MM.1S (cell line): ENCODE measurements around the gene CCNYL1.
"Not testable (repeated sequence)": the region's sequence is repeated elsewhere in the genome, so short reads cannot be mapped to it uniquely, and the experiment has no call there.

Experiments used
- DNase-seq: peaks from one replicate; pipeline ENCODE4 v3.0.0-alpha.2; 2015
- H2AFZ ChIP-seq: fragments of 300-600 bp; sonication (generic); 2 replicates; pipeline ENCODE4 v1.6.0; 2016; ENCODE audit warnings: antibody characterized with exemption, low read length
- H3F3A ChIP-seq: fragments of 300-600 bp; sonication (generic); 2 replicates; pipeline ENCODE4 v1.6.1; 2016; ENCODE audit warnings: mild to moderate bottlenecking, antibody characterized with exemption, low read length, moderate library complexity, mixed read lengths; ENCODE audit not compliant: insufficient read depth
- H3K27ac ChIP-seq: fragments of 300-600 bp; sonication (generic); 2 replicates; pipeline ENCODE4 v1.5.1; 2016; ENCODE audit warnings: mild to moderate bottlenecking, low read length
- H3K27me3 ChIP-seq: fragments of 300-600 bp; sonication (generic); replicated peaks from 2 replicates; pipeline ENCODE4 v1.6.0; 2016; ENCODE audit warnings: low read length; ENCODE audit not compliant: insufficient read depth
- H3K36me3 ChIP-seq: fragments of 300-600 bp; sonication (generic); replicated peaks from 2 replicates; pipeline ENCODE4 v1.6.1; 2016; ENCODE audit warnings: mild to moderate bottlenecking, low read length, mixed read lengths; ENCODE audit not compliant: insufficient read depth
- H3K4me1 ChIP-seq: fragments of 300-600 bp; sonication (generic); 2 replicates; pipeline ENCODE4 v1.6.1; 2016; ENCODE audit warnings: low read length, mixed read lengths
- H3K4me2 ChIP-seq: fragments of 300-600 bp; sonication (generic); 2 replicates; pipeline ENCODE4 v1.6.0; 2016; ENCODE audit warnings: low read depth, low read length
- H3K4me3 ChIP-seq: fragments of 300-600 bp; sonication (generic); 2 replicates; pipeline ENCODE4 v1.5.1; 2016; ENCODE audit warnings: low read length, mixed read lengths
- H3K79me2 ChIP-seq: fragments of 300-600 bp; sonication (generic); 2 replicates; pipeline ENCODE4 v1.6.1; 2016; ENCODE audit warnings: mixed run types, low read length, mixed read lengths
- H3K9ac ChIP-seq: fragments of 300-600 bp; sonication (generic); 2 replicates; pipeline ENCODE4 v1.6.1; 2016; ENCODE audit warnings: low read length, mixed read lengths
- H3K9me2 ChIP-seq: fragments of 300-600 bp; sonication (generic); replicated peaks from 2 replicates; pipeline ENCODE4 v1.6.1; 2016; ENCODE audit warnings: mild to moderate bottlenecking, low read length, mixed read lengths; ENCODE audit not compliant: insufficient read depth
- H3K9me3 ChIP-seq: fragments of 300-600 bp; sonication (generic); replicated peaks from 2 replicates; pipeline ENCODE4 v1.6.1; 2016; ENCODE audit warnings: mild to moderate bottlenecking, low read length, mixed read lengths; ENCODE audit not compliant: insufficient read depth
- H4K20me1 ChIP-seq: fragments of 300-600 bp; sonication (generic); 2 replicates; pipeline ENCODE4 v1.6.1; 2016; ENCODE audit warnings: mild to moderate bottlenecking, low read length, moderate library complexity, mixed read lengths; ENCODE audit not compliant: insufficient read depth
- EZH2 ChIP-seq: fragments of 300-600 bp; sonication (generic); optimal IDR thresholded peaks from 2 replicates; pipeline ENCODE3; 2017; ENCODE audit warnings: low read depth, mild to moderate bottlenecking, antibody characterized with exemption, low read length, mixed read lengths
- EZH2phosphoT487 ChIP-seq: fragments of 300-600 bp; sonication (generic); IDR thresholded peaks from 2 replicates; pipeline ENCODE4 v1.6.1; 2018; ENCODE audit warnings: antibody characterized with exemption, low read length
- TF ChIP-seq, protein P1 (sequence below): fragments of 300-600 bp; sonication (generic); IDR thresholded peaks from 2 replicates; pipeline ENCODE4 v1.5.1; 2016; ENCODE audit warnings: antibody characterized with exemption, low read length, mixed read lengths

Gene CCNYL1

GRCh38 chr2:207718521-207718920 is 7.1 kb downstream of the CCNYL1 start:
- no peak overlapping the region for H3K9ac ChIP-seq
- H2AFZ ChIP-seq = no peak overlapping the region
- H3K27ac ChIP-seq = no peak overlapping the region
- 0 out of 2 replicates have a peak, but pooled peaks cover 5% of the 10 kb centered on the region for H3K79me2 ChIP-seq
- H3K27me3 ChIP-seq = no peaks in the 10 kb centered on the region
- no peaks in the 10 kb centered on the region for H3K4me1 ChIP-seq
- H4K20me1 ChIP-seq = no peaks in the 10 kb centered on the region
- H3K9me3 ChIP-seq = no peaks in the 10 kb centered on the region
- H3K9me2 ChIP-seq = no peaks in the 10 kb centered on the region
- no peak overlapping the region for H3K4me2 ChIP-seq
- TF ChIP-seq, protein P1, sequence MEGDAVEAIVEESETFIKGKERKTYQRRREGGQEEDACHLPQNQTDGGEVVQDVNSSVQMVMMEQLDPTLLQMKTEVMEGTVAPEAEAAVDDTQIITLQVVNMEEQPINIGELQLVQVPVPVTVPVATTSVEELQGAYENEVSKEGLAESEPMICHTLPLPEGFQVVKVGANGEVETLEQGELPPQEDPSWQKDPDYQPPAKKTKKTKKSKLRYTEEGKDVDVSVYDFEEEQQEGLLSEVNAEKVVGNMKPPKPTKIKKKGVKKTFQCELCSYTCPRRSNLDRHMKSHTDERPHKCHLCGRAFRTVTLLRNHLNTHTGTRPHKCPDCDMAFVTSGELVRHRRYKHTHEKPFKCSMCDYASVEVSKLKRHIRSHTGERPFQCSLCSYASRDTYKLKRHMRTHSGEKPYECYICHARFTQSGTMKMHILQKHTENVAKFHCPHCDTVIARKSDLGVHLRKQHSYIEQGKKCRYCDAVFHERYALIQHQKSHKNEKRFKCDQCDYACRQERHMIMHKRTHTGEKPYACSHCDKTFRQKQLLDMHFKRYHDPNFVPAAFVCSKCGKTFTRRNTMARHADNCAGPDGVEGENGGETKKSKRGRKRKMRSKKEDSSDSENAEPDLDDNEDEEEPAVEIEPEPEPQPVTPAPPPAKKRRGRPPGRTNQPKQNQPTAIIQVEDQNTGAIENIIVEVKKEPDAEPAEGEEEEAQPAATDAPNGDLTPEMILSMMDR = no peak
- TF ChIP-seq EZH2phosphoT487 = no peak
- no peak overlapping the region for H3K4me3 ChIP-seq
- no peaks in the 10 kb centered on the region for H3F3A ChIP-seq
- H3K36me3 ChIP-seq = no peaks in the 10 kb centered on the region
- DNase-seq = no peak

DNA sequence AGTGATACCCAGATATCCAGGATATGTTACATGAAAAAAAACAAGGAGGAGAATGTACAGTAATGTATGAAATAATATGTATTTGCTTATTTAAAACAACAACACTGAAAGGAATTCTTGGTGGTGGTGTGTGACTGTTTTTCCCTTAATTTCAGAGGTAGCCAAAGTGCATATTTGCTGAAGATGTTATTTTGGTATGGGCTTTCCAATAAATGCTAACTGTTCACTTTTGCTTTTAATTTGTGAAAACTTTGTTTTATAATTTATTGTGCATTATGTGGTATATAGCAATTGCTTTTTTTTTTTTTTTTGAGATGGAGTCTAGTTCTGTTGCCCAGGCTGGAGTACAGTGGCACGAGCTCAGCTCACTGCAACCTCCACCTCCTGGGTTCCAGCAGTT is 7.6 kb downstream of the CCNYL1 start:
- Histone ChIP-seq H3K27ac (no peak overlapping the region), H3K36me3 (no peaks in the 10 kb centered on the region), H3K27me3 (no peaks in the 10 kb centered on the region), H3K79me2 (0 out of 2 replicates have a peak, but pooled peaks cover under 1% of the 10 kb centered on the region), H3F3A (no peaks in the 10 kb centered on the region), H3K9ac (no peak overlapping the region), H3K4me2 (no peak overlapping the region), H3K4me3 (no peak overlapping the region), H3K9me3 (no peaks in the 10 kb centered on the region), H4K20me1 (no peaks in the 10 kb centered on the region), H2AFZ (no peak overlapping the region), H3K4me1 (no peaks in the 10 kb centered on the region), H3K9me2 (no peaks in the 10 kb centered on the region)
- no peak for TF ChIP-seq EZH2
- no peak for TF ChIP-seq EZH2phosphoT487
- TF ChIP-seq, protein P1 = no peak
- no peak for DNase-seq

GRCh38 chr2:207719655-207720054 is 8.2 kb downstream of the CCNYL1 start:
- H3K27ac ChIP-seq, H3K27me3 ChIP-seq, H3K9me2 ChIP-seq, H4K20me1 ChIP-seq, DNase-seq, H3K4me2 ChIP-seq, H3K4me1 ChIP-seq, H3F3A ChIP-seq, H3K9me3 ChIP-seq, H2AFZ ChIP-seq, H3K4me3 ChIP-seq, H3K79me2 ChIP-seq, H3K36me3 ChIP-seq, H3K9ac ChIP-seq: not testable (repeated sequence)

GRCh38 chr2:207720517-207721187 is 9.2 kb downstream of the CCNYL1 start:
- Histone ChIP-seq H3K27me3 (no peaks in the 10 kb centered on the region), H3K9me2 (no peaks in the 10 kb centered on the region), H3K79me2 (no peaks in the 10 kb centered on the region), H3K4me3 (no peak overlapping the region), H3K4me1 (no peaks in the 10 kb centered on the region), H3F3A (no peaks in the 10 kb centered on the region), H3K9me3 (no peaks in the 10 kb centered on the region), H3K27ac (no peak overlapping the region), H4K20me1 (no peaks in the 10 kb centered on the region), H2AFZ (no peak overlapping the region), H3K36me3 (no peaks in the 10 kb centered on the region), H3K4me2 (no peak overlapping the region), H3K9ac (no peak overlapping the region)
- no peak for DNase-seq
- TF ChIP-seq, protein P1 = no peak
- no peak for TF ChIP-seq EZH2
- TF ChIP-seq EZH2phosphoT487 = no peak
